HG02588 (cell line): ENCODE measurements around the gene IGSF11.
"Not testable (repeated sequence)": the region's sequence is repeated elsewhere in the genome, so short reads cannot be mapped to it uniquely, and the experiment has no call there.

Experiments used
- ATAC-seq: cut with Tn5 transposase; IDR thresholded peaks from one replicate; pipeline ENCODE4 v1.9.1; 2021; ENCODE audit warnings: mild to moderate bottlenecking, moderate library complexity; ENCODE audit not compliant: unreplicated experiment

IGSF11 gene

DNA sequence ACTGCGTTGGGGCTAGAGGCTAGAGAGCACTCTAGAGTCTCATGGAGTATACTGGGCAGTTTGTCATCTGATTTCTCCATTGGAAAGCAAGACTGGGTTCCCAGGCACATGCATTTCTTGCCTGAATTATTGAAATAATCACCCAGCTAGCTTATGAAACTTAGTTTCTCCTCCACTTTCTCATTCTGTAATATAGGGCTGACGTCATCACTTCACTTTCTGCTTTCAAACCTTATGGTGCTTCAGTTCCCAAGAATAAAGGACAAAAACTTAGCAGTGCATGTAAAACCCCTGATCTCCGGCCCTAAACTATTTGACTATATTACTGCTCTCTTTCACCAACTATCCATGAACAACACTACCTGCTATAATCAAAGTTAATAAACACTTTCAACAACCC, 147.9 kb downstream of the IGSF11 start:
- no peak for ATAC-seq

GRCh38 chr3:118884748-118885206, 149.9 kb downstream of the IGSF11 start:
- peak; percentile 76 for ATAC-seq

DNA sequence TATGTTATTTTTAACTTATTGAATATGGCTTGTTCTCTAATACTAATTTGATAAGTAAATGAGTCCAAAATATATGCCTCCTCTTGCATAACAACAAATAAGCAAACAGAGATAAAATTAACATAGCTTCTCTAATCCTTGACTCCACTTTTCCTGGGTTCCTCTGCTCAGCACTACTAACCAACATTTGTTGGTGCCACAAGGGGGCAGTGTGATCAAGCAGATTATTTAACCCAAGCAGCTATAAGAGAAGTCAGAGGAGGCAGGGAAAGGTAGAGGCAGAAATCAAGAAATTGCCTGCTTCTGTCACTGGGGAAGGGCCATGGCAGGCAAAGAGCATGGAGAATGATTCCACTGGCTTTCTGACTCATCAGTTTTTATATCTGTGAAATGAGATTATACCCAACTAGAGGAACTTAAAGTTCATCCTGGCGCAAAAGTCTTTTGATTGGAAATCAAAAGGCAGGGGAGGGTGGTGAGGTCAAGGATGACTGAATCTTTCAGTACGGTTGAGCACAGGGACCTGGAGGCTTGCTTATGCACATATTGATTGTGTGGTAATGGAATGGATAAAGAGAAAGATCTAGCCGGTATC, 152.2 kb downstream of the IGSF11 start:
- no peak for ATAC-seq

DNA sequence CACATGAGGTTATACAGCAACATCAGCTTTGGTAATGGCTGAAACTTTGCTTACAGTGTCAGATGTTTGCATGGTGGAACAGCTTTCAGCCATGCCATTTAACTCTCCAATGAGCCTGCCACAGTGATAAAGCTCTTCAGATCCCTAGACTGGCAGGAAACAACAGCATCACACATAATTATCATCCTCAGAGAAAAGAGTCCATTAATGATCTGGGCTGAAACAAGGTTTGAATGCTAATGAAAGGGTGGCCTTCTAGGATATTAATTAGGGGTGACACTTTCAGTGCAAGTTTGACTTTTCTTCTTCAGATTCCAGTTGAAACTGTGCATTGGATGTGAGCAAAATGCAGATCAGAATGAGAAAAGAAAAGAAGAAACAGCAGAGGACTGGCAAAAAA, 166.6 kb downstream of the IGSF11 start:
- no peak for ATAC-seq

DNA sequence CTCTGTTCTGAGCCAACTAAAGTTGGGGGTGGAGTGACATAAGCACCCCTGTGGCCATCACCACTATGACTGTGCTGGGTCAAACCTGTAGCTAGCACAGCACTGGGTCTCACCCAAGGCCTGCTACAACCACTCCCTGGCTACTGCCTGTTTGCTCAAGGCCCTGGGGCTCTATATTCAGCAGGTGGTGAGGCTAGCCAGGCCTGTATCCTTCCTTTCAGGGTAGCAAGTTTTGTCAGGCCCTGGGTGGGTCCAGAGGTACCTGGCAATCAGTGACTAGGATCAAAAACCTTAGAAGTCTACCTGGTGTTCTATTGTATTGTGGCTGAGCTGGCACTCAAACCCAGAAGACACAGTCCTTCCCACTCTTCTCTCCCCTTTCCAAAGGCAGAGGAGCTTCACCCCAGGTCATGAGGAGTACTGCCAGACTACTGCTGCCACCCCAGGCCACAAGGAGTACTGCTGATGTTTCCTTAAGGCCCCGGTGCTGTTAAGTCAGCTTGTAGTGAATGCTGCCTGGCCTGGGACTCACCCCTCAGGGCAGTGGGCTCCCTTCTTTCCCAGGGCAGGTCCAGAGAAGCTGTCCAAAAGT, 170.8 kb downstream of the IGSF11 start:
- peak; percentile 76 for ATAC-seq

GRCh38 chr3:118859950-118860349, 174.7 kb downstream of the IGSF11 start:
- ATAC-seq, result no peak

DNA sequence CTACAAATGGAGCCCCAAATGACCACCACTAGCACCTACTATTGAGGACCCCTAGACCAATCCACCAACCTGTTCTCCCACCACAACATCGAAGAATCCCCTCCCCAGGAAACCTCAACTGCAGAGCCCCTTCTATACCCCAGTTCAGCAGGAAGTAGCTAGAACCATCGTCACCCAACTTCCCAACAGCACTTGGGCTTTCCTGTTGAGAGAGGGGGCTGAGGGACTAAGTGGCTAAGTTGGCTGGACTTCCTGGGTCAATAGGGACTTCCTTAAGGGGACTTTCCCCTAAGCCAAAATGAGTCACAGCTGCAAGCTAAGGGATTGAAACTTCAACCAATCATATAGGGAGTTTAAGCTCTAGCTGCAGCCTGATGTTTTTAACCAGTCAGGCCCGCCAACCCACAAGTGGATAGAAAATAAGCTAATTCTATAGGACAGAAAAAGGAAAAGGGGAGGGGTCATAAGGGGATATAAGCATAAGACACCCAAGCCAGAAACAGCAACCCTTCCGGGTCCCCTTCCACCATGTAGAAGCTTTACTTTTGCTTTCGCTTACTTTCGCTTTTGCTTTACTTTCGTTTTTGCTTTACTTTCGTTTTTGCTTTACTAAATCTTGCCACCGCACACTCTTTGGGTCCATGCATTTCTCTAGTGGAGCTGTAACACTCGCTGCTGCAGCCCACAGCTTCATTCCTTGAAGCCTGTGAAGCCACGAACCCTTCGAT, 183.0 kb downstream of the IGSF11 start:
- not testable (repeated sequence) for ATAC-seq

- ATAC-seq, result no peak
These were observed 184.0 kb downstream of the IGSF11 start for GRCh38 chr3:118850687-118851086.
